ENCODE data around the gene TWIST2.

Gene TWIST2

DNA sequence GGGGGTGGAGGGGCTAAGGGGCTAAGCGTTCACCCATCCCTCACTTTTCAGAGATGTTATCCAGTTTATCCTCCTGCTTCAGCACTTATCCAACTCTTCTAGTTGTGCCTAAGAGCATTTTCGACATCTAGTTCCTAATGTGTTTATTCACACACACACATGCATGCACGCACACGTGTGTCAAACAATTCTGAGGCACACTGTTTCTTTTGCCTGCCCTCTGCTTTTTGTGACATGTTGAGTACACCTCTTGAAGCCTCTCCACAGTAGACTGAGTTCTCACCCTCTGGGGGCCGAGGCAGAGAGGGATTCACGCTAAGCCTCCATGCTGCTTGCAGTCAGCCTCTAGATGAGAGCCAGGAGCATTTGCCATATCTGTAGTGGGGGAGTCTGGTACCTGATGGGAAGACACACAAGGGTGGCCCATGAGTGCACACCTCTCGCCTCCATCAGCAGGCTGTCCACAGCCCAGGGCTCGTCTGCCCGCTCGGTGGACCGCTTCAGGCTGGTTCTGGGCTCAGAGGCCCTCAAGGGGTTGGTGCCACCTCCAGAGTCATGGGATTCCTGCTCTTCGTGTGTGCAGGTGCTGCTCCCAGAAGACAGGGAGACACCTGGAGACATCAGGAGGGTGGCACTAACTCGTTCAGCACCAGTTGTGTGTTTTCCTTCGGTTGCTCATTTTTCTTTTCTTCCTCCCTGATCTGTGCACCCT is 11.9 kb downstream of the TWIST2 start:
- no peak for DNase-seq

DNA sequence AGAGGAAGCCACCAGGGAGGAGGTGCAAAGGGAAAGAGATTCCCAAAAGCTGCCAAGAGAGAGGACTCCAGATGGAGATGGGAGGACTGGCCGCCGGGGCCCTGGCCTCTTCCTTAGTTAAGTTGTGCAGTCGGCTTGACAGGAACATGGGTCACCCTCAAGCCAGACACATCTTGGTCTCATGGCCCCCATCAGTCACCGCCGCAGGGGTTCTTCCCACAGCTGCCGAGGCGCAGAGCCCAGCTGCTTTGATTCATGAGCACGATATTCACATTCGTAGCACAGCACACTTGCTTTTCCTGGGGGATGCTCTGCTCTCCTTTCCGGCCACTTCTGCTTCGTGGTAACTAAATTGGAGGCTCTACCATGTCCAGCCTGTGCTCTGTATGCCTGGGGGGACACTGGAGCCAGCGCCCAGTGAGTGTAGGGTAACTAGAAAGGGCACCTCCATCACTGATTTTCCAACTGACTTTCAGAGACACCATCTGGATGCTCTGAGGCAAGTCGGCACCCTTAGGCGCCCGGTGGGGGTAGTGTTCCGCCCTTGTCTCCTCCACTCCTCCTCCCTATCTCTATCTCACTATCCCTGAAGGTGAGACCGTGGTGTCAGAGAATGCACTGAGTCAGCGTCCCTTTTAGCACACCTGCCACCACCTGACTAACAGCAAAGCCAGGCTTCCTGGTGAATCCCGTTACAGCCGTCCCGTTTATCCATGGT is 13.3 kb downstream of the TWIST2 start:
- DNase-seq, result no peak

DNA sequence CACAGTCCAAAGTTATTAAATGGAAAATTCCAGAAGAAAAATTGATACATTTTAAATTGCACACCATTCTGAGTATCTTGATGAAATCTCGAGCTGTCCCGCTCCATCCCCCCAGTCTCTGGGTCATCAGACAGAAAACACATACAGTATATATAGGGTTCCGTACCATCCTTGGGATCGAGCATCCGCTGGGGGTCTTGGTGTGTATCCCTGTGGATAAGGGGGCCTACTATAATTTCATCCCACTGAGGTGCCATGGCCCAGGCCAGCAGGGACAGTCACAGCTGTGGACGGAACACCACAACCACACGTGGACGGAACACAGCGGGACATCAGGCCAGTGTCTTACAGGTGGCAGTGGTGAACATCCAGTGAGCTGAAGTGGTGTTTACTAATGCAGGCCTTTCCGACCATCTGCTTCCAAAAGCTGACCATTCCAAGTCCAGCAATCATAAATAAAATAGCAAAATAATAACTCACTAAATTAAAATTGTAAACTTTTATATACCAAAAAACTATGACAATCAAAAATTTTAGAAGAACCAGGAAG is 14.0 kb downstream of the TWIST2 start:
- no peak for DNase-seq

DNA sequence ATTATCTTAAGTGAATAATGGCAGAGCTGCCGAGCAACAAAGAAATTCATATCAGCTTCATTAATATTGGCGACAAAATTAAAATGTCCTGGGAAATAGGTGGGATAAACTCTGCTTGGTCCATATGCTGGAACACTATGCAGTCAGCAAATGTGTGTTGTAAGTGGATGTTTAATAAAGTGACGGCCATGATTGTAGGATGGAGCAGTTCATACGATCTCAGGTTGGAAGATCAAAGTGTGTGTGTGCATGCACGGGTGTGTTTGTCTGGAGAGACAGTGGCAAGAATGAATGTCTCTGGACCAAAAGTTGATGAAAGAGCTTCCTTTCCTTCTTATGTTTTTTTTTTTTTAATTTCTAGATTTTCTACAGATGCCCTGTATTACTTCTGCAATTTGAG is 14.8 kb downstream of the TWIST2 start:
- no peak for DNase-seq

DNA sequence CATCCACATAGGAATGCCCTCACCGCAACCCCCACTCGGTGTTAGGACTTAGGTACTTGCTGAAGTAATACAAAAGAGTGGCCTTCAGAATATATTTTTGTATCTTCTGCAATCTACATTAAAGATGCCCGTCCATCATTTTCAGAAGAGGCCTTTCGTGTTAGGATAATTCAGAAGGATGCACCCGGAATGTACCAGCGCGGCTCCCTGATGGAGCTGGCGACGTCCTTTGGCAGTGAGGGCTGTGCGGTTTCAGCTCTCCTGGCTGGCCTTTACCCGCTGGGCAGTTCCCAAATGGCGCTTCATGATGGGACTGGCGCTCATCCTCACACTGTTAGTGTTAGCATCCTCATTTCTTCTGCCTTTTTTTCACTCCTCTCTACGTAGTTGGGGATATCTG is 15.3 kb downstream of the TWIST2 start:
- no peak for DNase-seq

DNA sequence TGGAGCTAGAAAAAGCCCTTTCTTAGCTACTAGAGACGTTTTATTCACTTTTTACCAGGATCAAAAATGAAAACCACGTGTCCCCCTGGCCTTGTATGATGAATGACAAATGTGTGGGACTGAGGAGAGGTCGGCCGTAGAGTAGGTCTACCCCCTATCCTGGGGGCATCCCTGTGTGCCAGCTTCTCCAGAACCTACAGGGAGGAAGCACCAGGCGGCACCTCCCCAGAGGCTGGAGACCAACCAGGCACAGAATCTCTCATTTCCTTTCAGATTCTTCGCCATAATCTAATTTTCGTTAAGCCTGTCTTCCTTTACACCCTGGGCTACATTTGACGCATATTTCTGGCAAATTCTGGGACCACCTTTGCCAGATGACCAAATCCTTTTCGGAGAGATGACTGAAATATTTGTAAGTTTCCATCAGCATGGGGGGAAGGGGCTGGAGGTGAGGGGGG is 15.9 kb downstream of the TWIST2 start:
- DNase-seq, result peak; percentile 22

DNA sequence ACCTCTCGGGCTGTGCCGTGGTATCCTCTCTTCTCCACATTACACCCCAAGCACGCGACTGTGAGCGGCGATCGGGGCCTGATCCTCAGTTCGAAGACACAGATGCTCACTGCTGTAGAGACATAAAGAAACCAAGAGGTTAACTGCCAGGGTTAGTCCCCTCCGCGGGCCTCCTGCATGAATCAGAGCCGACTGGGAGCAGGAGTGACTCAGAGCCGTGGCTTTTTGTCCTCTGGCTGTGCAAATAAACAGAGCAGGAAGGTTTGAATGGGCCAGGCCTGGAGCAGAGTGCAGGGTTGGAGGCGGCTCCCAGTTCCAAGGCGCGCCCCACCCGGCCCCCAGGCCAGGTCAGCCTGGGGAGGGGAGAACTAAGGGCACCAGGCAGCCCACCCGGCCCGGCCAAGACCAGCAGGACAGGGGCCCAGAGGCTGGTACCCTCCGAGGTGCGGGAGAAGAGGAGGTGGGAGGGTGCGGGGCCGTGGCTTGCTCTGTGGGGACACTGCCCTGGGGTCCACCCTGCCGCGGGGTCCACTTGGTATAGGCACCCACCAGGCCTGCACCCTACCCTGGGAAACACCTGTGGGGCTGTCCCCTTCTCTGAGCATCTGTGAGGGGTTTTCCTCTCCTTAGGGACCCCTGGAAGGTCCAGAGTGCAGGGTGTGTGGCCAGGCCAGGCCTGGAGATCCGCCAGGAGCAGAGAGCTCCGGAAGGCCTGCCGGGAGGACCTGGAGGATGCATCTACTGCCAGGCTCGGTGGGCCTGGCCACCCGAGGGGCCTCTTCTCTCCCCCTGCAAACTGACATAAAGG is 16.5 kb downstream of the TWIST2 start:
- peak; percentile 75 for DNase-seq

DNA sequence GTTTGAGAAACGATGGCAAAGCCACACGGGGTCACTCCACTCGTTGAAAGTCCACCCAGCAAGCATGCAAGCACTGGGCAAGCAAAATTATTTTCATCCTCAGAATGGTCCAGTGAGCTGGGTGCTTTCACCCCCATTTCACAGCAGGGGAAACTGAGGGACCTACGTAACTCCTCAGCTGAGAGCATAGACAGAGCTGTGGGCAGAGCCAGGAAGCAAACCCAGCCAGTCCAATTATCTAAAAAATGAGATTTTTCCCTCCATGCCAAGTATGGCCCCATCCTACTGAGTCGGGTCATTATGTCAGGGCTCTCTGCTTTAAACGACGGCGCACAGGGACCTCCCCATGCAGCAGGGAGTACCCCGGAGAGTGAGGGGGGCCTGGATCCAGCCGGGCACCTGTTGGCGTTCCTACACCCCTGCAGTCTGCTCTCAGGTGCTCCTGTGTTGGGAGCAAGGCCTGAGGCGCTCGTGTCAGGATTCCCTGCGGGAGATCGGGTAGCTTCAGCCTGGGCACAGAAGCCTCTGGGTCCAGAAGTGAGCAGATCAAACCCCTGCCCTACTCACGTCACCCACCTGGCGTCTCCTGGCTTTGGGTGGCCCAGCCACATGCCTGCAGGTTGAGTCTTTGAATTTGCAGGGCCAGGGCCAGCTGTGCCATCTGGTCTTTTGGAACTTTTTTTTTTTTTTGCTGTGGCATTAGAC is 17.3 kb downstream of the TWIST2 start:
- no peak for DNase-seq

DNA sequence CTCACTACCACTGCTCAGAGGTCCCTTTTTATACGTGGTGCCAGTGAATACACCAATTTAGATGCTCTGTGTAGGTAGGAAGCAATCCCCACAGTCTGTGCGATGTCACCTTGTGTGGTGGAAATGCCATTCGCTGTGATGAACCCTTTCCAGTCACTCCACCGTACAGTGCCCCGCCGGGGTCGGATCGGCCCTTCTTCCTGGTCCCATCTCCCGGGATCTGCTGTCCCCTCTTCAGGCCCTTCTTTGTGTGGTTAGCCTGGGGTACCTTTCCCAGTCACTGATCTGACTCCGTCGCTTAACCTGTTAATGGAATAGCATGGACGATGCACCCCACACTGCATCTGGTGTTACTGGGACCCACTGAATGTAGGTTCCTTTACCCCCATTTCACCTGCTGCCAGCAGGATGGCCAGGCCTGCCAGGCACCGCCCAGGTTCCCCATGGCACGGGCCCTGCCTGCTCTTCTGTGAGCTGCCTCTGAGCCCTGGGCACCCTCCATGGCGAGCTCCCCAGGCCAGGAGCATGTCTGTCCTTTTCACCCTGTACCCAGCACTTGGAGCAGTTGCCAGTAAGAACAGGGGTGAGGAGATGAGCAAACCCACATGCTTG is 18.0 kb downstream of the TWIST2 start:
- DNase-seq, result no peak

DNA sequence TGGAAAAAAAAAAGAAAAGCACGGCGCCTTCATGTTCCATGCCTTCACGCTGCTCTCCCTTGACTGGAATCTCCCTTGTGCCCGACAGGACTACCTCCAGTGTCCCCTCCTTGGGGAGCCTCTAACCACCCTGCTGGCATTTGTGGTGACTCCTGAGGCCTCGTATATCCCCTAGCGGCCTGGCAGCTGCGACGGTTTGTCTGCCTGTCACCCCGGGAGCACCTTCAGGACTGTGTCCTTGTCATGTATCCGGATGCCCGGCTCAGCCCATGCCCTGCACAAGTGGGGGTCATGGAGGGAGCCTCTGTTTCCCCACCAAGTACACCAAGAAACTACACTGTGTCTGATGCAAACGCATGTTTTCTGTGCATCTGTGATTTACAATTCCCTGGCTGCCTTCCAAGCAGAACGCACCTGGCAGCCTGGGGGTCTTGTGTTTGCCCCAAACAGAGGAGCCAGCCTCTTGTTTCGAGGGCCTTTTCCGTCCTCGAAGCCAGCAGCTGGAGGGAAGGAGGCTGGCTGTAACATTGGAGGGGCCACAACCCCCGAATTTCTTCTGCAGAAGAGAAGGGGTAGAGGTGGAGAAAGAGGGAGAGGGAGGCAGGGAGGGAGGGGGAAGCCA is 18.9 kb downstream of the TWIST2 start:
- DNase-seq, result peak; percentile 38

DNA sequence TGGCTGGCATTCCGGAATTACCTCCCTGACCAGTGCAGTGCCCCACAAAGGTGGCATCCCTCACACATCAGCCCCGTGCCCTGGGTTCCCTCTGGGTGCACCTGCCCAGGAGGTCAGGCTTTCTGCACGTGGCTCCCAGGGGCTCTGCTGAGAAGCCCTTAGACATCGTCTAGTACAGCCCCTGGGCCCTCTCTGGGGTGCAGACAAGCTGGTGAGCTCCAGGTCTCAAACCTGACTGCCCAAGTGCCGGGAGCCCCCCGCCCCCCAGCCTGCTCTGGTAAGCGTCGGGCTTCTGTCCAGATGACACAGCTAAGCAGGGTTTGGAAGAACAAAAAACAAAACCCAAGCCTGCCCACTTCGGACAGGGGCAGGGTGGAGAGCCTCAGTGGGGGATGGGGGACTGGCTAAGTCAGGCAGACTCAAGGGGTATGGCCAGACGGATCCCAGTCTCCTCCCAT is 20.2 kb downstream of the TWIST2 start:
- DNase-seq, result no peak

DNA sequence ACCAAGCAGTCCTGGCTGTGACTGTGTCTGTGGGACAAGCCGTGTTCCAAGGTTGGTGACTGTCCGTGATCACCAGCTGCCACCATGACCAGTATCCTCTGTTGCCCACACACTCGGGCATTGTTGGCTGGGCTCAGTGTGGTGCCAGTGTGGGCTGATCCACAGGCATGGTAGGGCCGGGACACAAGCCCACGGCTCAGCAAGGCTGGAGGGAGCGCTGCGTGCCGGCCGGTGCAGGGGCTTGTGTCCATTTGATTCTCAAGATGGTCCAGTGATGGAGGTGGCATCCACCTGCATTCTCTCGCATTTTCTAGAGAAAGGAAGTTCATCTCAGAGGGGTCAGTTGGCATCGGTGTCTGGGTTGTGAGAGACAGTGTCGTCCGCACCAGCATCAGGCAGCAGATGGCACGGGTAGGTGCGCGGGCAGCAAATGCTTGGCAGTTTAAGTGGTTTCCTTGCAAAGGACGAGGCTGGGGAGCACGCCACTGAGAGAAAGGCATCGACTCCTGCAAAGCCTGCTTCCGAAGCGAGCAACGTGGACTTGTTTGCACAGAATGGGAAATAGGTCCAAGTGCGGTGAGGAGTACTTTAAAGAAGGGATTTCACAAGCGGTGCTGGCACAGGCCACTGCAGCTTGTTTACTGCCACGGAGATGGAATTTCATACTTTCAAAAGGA is 20.9 kb downstream of the TWIST2 start:
- DNase-seq, result no peak

DNA sequence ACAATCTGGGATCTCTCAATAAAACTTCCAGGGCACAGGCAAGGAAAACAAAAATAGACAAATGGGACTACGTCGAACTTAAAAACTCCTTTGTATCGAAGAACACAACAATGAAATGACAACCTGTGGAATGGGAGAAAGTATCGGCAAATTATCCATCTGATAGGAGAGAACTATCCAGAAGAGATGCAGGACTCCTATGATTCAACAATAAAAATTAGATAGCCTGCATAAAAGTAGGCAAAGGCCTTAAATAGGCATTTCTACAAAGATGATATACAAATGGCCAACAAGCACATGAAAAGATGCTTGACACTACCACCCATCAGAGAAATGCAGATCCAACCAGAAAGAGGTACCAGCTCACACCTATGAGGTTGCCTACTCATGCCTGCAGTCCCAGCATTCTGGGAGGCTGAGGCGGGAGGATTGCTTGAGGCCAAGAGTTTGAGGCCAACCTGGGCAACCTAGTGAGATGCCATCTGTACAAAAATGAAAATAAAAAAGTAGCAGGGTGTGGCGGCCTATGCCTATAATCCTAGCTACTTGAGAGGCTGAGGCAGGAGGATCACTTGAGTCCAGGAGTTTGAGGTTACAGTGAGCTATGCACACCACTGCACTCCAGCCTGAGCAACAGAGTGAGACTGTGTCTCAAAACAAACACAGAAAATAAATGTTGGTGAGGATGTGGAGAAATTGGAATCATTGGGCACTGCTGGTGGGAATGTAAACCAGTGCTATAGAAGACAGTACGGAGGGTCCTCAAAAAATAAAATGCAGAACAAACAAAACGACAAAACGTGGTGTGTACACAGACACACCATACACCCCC is 21.6 kb downstream of the TWIST2 start:
- DNase-seq, result no peak

DNA sequence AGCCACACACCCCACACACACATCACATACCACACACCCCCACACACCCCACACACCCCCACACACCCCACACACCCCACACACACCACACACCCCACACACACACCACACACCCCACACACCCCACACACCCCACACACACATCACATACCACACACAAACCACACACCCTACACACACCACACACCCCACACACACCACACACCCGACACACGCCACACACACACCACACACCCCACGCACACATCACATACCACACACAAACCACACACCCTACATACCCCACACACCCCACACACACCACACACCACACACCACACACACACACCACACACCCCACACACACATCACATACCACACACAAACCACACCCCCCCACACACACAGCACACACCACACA is 22.4 kb downstream of the TWIST2 start:
- DNase-seq, result no peak

DNA sequence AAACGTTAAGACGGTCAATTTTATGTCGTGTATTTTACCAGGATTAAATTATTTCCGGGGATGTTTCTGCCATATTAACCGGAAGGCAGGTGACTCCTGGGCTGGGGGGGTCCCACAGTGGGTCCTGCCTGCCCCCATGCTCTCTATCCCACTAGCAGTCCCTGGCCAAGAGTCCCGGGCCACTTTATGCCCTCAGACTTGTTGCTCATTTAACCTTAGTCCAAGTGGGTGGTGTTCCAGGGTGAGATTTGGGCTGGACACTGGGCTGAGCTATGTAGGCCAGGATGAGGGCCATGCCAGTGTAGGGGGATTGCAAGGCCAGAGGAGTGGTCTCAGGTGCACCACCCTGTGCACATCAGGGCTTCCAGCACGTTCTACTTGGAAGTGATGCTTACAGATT is 24.1 kb downstream of the TWIST2 start:
- DNase-seq, result no peak

DNA sequence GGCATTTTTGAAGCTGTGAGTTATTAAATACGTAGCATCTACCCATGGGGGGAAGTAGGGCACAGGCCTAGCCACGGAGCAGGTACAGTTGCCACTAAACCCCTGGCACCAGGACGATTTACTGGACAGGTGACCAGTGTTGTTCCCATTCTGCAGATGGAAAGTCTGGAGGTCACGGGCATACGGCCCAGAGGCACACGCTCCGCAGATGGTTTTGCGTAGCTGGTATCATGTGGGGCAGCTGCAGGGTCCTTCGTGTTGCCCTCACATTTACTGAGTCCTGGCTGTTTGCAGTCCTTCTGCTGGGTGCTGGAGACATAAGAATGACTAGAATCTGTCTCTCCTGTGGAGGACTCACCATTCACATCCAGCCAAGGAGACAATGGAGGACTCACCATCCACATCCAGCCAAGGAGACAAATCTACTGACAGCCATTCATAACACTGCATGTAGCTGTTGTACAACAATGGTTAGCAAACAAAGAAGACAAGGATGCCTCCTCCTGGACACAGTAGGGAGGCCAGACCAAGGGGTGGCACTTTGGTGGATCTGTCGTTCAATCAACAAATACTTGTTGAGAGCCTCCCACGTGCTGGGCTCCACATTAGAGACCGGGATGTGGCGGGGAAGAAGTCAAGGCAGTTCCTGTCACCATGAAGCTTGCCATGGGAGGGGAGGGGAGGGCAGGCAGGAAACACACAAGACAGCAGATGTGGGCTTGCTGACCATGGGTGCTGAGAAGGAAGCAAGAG is 24.9 kb downstream of the TWIST2 start:
- no peak for DNase-seq

DNA sequence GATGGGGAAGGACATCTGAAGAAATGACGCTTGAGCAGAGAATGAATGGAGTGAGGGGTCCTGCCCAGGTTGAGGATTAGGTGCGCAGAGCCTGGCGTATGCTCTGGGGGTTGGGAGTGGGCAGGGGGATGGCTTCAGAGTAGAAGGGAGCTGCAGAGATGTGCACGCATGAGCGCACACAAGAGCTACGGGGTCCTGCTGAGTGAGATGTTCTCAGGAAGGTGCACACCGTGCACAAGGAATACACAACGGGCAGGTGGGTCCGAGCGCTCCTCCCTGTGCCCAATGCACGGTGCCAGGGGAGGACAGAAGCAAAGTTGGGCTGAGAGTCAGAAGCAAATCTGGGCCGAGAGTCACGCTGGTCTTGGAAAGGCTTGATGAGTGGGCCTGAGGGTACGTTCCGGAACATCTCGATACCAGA is 25.5 kb downstream of the TWIST2 start:
- no peak for DNase-seq

DNA sequence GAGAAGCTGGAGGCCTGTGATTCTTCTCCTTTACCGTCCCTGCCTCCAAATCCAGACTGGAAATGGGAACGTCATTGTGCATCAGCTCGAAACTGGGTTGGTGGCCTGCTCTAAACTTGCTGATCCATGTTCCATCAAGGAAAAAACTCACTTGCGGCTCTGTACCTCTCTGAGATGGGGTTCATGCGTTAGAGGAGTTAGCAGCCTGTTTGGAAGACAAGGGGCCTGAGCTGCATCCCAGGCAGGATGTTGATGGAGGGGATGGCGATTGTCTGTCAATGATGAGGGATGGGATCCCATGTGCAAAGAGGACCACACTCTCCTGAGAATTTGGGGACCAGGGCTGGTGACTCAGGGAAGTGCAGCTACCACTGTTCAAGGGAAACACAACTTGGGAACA is 26.0 kb downstream of the TWIST2 start:
- no peak for DNase-seq

DNA sequence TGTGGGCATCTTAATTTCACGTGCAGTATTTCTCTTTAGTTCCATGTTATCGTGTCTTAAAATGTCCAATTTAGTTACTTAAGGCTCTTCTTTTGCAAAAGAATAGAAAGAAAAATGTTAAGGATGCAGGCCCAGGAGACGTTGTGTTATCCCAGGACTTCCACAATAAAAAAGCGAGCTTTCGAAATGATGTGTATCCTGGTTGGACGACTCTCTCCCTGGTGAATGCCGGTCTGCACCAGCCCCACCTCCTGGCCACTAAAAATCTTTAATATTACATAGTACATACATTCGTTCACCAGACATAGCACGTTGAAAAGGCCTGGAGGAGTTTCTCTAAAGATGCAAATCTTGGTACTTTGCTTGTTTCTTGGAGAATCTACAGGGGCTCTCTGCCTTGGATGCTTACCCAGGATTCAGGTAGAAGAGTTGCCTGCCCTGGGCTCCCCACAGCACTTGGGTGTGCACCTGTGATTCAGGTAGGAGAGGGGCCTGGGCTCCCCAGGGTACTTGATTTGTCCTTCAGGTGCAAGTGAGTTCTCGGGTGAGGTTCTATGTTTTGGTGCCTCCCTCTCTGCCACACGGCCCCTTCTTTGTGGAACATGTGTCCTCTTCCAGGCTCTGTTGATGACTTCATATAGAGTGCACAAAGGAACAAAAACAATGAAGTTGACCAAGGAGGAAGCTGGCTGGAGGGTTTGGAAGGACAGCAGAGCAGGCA is 26.6 kb downstream of the TWIST2 start:
- DNase-seq, result no peak
